ENCODE results near the gene HERC3.

Gene HERC3

GRCh38 chr4:88618782-88619485 is 26.7 kb downstream of the HERC3 start:
- Histone ChIP-seq H3K9ac (ENCODE audit: low read depth, low read length) (no peak overlapping the region), H3K36me3 (ENCODE audit: insufficient read depth, low read length) (no peaks in the 10 kb centered on the region), H3K9me3 (ENCODE audit: control insufficient read depth, insufficient read depth, low read length) (no peaks in the 10 kb centered on the region; the same call in 1 of the 2 replicates), H3K4me1 (ENCODE audit: insufficient read depth, low read length) (no peaks in the 10 kb centered on the region; the same call in 1 of the 2 replicates)

- Histone ChIP-seq H3K4me1 (ENCODE audit: insufficient read depth, low read length) (no peaks in the 10 kb centered on the region; the same call in 1 of the 2 replicates), H3K9ac (ENCODE audit: low read depth, low read length) (no peak overlapping the region), H3K36me3 (ENCODE audit: insufficient read depth, low read length) (no peaks in the 10 kb centered on the region), H3K9me3 (ENCODE audit: control insufficient read depth, insufficient read depth, low read length) (no peaks in the 10 kb centered on the region; the same call in 1 of the 2 replicates)
Measured at GRCh38 chr4:88619971-88620370, 27.7 kb downstream of the HERC3 start.

- no peak overlapping the region for H3K9ac ChIP-seq (ENCODE audit: low read depth, low read length)
Measured at GRCh38 chr4:88621763-88622327, 29.6 kb downstream of the HERC3 start.

GRCh38 chr4:88623097-88623496 is 30.8 kb downstream of the HERC3 start:
- Histone ChIP-seq H3K4me1 (ENCODE audit: insufficient read depth, low read length) (no peaks in the 10 kb centered on the region), H3K36me3 (ENCODE audit: insufficient read depth, low read length) (no peaks in the 10 kb centered on the region), H3K9ac (ENCODE audit: low read depth, low read length) (no peak overlapping the region), H3K9me3 (ENCODE audit: control insufficient read depth, insufficient read depth, low read length) (no peaks in the 10 kb centered on the region; the same call in 1 of the 2 replicates)

More at GRCh38 chr4:88621763-88622327, 29.6 kb downstream of the HERC3 start:
- H3K9me3 ChIP-seq (ENCODE audit: control insufficient read depth, insufficient read depth, low read length), result no peaks in the 10 kb centered on the region; the same call in 1 of the 2 replicates
- no peaks in the 10 kb centered on the region for H3K36me3 ChIP-seq (ENCODE audit: insufficient read depth, low read length)
- no peaks in the 10 kb centered on the region for H3K4me1 ChIP-seq (ENCODE audit: insufficient read depth, low read length)

GRCh38 chr4:88628746-88629145 is 36.5 kb downstream of the HERC3 start:
- Histone ChIP-seq H3K36me3 (ENCODE audit: insufficient read depth, low read length) (no peaks in the 10 kb centered on the region), H3K9me3 (ENCODE audit: control insufficient read depth, insufficient read depth, low read length) (no peaks in the 10 kb centered on the region), H3K9ac (ENCODE audit: low read depth, low read length) (no peak overlapping the region), H3K4me1 (ENCODE audit: insufficient read depth, low read length) (no peaks in the 10 kb centered on the region)

- Histone ChIP-seq H3K36me3 (ENCODE audit: insufficient read depth, low read length) (no peaks in the 10 kb centered on the region), H3K9me3 (ENCODE audit: control insufficient read depth, insufficient read depth, low read length) (no peaks in the 10 kb centered on the region), H3K9ac (ENCODE audit: low read depth, low read length) (no peak overlapping the region), H3K4me1 (ENCODE audit: insufficient read depth, low read length) (no peaks in the 10 kb centered on the region)
Measured at GRCh38 chr4:88629826-88630225, 37.5 kb downstream of the HERC3 start.

GRCh38 chr4:88630756-88631155 is 38.5 kb downstream of the HERC3 start:
- H3K9ac ChIP-seq (ENCODE audit: low read depth, low read length), result no peak overlapping the region
- 0 out of 2 replicates have a peak, but pooled peaks cover 2% of the 10 kb centered on the region for H3K9me3 ChIP-seq (ENCODE audit: control insufficient read depth, insufficient read depth, low read length)
- H3K36me3 ChIP-seq (ENCODE audit: insufficient read depth, low read length), result no peaks in the 10 kb centered on the region
- no peaks in the 10 kb centered on the region for H3K4me1 ChIP-seq (ENCODE audit: insufficient read depth, low read length)

- H3K4me1 ChIP-seq (ENCODE audit: insufficient read depth, low read length), result peaks cover 22% of the 10 kb centered on the region
- no peak overlapping the region for H3K9ac ChIP-seq (ENCODE audit: low read depth, low read length)
- peaks cover 8% of the 10 kb centered on the region; the same call in 1 of the 2 replicates for H3K9me3 ChIP-seq (ENCODE audit: control insufficient read depth, insufficient read depth, low read length)
- H3K36me3 ChIP-seq (ENCODE audit: insufficient read depth, low read length), result no peaks in the 10 kb centered on the region
Measured at GRCh38 chr4:88643932-88644331, 51.7 kb downstream of the HERC3 start.

GRCh38 chr4:88645994-88646393 is 53.7 kb downstream of the HERC3 start:
- H3K36me3 ChIP-seq (ENCODE audit: insufficient read depth, low read length), result no peaks in the 10 kb centered on the region
- H3K9ac ChIP-seq (ENCODE audit: low read depth, low read length), result no peak overlapping the region
- peaks cover 8% of the 10 kb centered on the region; the same call in 1 of the 2 replicates for H3K9me3 ChIP-seq (ENCODE audit: control insufficient read depth, insufficient read depth, low read length)

GRCh38 chr4:88646528-88647280 is 54.4 kb downstream of the HERC3 start:
- Histone ChIP-seq H3K9ac (ENCODE audit: low read depth, low read length) (no peak overlapping the region), H3K36me3 (ENCODE audit: insufficient read depth, low read length) (no peaks in the 10 kb centered on the region), H3K9me3 (ENCODE audit: control insufficient read depth, insufficient read depth, low read length) (peaks cover 8% of the 10 kb centered on the region; the same call in 1 of the 2 replicates), H3K4me1 (ENCODE audit: insufficient read depth, low read length) (peaks cover 28% of the 10 kb centered on the region)

More at GRCh38 chr4:88645994-88646393, 53.7 kb downstream of the HERC3 start:
- peaks cover 28% of the 10 kb centered on the region for H3K4me1 ChIP-seq (ENCODE audit: insufficient read depth, low read length)

- no peak overlapping the region for H3K9ac ChIP-seq (ENCODE audit: low read depth, low read length)
- H3K4me1 ChIP-seq (ENCODE audit: insufficient read depth, low read length), result peaks cover 28% of the 10 kb centered on the region
- H3K36me3 ChIP-seq (ENCODE audit: insufficient read depth, low read length), result no peaks in the 10 kb centered on the region
- no peaks in the 10 kb centered on the region for H3K9me3 ChIP-seq (ENCODE audit: control insufficient read depth, insufficient read depth, low read length)
Measured at GRCh38 chr4:88649716-88650115, 57.4 kb downstream of the HERC3 start.

GRCh38 chr4:88653371-88653946 is 61.2 kb downstream of the HERC3 start:
- peaks cover 6% of the 10 kb centered on the region; the same call in 1 of the 2 replicates for H3K4me1 ChIP-seq (ENCODE audit: insufficient read depth, low read length)
- H3K36me3 ChIP-seq (ENCODE audit: insufficient read depth, low read length), result no peaks in the 10 kb centered on the region
- no peaks in the 10 kb centered on the region for H3K9me3 ChIP-seq (ENCODE audit: control insufficient read depth, insufficient read depth, low read length)

GRCh38 chr4:88655226-88655625 is 62.9 kb downstream of the HERC3 start:
- Histone ChIP-seq H3K36me3 (ENCODE audit: insufficient read depth, low read length) (no peaks in the 10 kb centered on the region), H3K9me3 (ENCODE audit: control insufficient read depth, insufficient read depth, low read length) (no peaks in the 10 kb centered on the region), H3K9ac (ENCODE audit: low read depth, low read length) (no peak overlapping the region), H3K4me1 (ENCODE audit: insufficient read depth, low read length) (peaks cover 4% of the 10 kb centered on the region)

More at GRCh38 chr4:88653371-88653946, 61.2 kb downstream of the HERC3 start:
- H3K9ac ChIP-seq (ENCODE audit: low read depth, low read length), result no peak overlapping the region
